ENCODE data around the gene UBE2E1. TPM values are rescaled to one million over a fixed set of nuclear protein-coding genes. Genes with fewer than 3 reads are reported as not detected.
"Not testable (repeated sequence)": the region's sequence is repeated elsewhere in the genome, so short reads cannot be mapped to it uniquely, and the experiment has no call there.

Gene UBE2E1
- total RNA-seq, 2 donors from 2014 or later, result 62.2 to 70.7 TPM

- no peak overlapping the region for H3K4me3 Mint-ChIP-seq
- H3K27ac Mint-ChIP-seq, result peak overlapping the region; percentile 66
- peaks cover 32% of the 10 kb centered on the region for H3K4me1 Mint-ChIP-seq
These were observed 26.0 kb downstream of the UBE2E1 start for GRCh38 chr3:23831517-23832394.

GRCh38 chr3:23832523-23832922 is 26.8 kb downstream of the UBE2E1 start:
- H3K9me3 ChIP-seq (ENCODE audit: control insufficient read depth, low read length, poor library complexity, severe bottlenecking), result no peaks in the 10 kb centered on the region
- Mint-ChIP-seq H3K27ac (no peak overlapping the region), H3K36me3 (ENCODE audit: low read depth) (no peaks in the 10 kb centered on the region), H3K4me3 (no peak overlapping the region), H3K27me3 (no peaks in the 10 kb centered on the region), H3K4me1 (peaks cover 34% of the 10 kb centered on the region)
- DNase-seq, result no peak
- ATAC-seq, result no peak

More at GRCh38 chr3:23831517-23832394, 26.0 kb downstream of the UBE2E1 start:
- H3K9me3 ChIP-seq (ENCODE audit: control insufficient read depth, low read length, poor library complexity, severe bottlenecking), result no peaks in the 10 kb centered on the region
- Mint-ChIP-seq H3K27me3 (no peaks in the 10 kb centered on the region), H3K36me3 (ENCODE audit: low read depth) (no peaks in the 10 kb centered on the region)
- DNase-seq (no peak), ATAC-seq (no peak)

GRCh38 chr3:23834082-23834870 is 28.5 kb downstream of the UBE2E1 start:
- no peaks in the 10 kb centered on the region for H3K27me3 Mint-ChIP-seq
- no peaks in the 10 kb centered on the region for H3K36me3 Mint-ChIP-seq (ENCODE audit: low read depth)
- DNase-seq (no peak), ATAC-seq (no peak)
- no peak overlapping the region for H3K4me3 Mint-ChIP-seq
- H3K4me1 Mint-ChIP-seq, result peaks cover 31% of the 10 kb centered on the region
- no peaks in the 10 kb centered on the region for H3K9me3 ChIP-seq (ENCODE audit: control insufficient read depth, low read length, poor library complexity, severe bottlenecking)
- no peak overlapping the region for H3K27ac Mint-ChIP-seq

GRCh38 chr3:23835087-23835486 is 29.3 kb downstream of the UBE2E1 start:
- no peak for ATAC-seq
- H3K4me1 Mint-ChIP-seq, result peaks cover 32% of the 10 kb centered on the region
- H3K36me3 Mint-ChIP-seq (ENCODE audit: low read depth), result no peaks in the 10 kb centered on the region
- no peaks in the 10 kb centered on the region for H3K9me3 ChIP-seq (ENCODE audit: control insufficient read depth, low read length, poor library complexity, severe bottlenecking)
- H3K27me3 Mint-ChIP-seq, result no peaks in the 10 kb centered on the region
- DNase-seq, result no peak
- H3K27ac Mint-ChIP-seq, result no peak overlapping the region
- no peak overlapping the region for H3K4me3 Mint-ChIP-seq

DNA sequence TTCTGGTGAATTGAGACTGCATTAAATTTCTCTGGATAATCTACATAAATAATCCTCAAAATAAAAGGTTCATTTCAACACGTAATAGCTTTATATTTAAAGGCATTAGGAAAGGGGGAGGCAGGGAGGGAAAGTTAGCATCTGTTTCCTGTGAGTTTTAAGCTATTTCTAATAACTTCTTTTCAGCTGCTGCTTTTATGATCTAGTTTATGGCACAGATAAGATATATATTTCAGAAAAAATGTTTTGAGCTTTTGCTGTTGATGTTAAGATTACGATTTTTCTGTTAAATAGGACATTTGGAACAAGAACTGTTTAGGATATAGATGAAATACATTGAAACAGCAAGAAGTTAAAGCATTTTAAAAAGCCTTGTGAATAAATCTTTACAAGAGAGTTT is 30.0 kb downstream of the UBE2E1 start:
- Mint-ChIP-seq H3K27me3 (no peaks in the 10 kb centered on the region), H3K4me1 (peaks cover 29% of the 10 kb centered on the region), H3K36me3 (ENCODE audit: low read depth) (no peaks in the 10 kb centered on the region), H3K27ac (no peak overlapping the region), H3K4me3 (no peak overlapping the region)
- ATAC-seq (no peak), DNase-seq (no peak)
- no peaks in the 10 kb centered on the region for H3K9me3 ChIP-seq (ENCODE audit: control insufficient read depth, low read length, poor library complexity, severe bottlenecking)

DNA sequence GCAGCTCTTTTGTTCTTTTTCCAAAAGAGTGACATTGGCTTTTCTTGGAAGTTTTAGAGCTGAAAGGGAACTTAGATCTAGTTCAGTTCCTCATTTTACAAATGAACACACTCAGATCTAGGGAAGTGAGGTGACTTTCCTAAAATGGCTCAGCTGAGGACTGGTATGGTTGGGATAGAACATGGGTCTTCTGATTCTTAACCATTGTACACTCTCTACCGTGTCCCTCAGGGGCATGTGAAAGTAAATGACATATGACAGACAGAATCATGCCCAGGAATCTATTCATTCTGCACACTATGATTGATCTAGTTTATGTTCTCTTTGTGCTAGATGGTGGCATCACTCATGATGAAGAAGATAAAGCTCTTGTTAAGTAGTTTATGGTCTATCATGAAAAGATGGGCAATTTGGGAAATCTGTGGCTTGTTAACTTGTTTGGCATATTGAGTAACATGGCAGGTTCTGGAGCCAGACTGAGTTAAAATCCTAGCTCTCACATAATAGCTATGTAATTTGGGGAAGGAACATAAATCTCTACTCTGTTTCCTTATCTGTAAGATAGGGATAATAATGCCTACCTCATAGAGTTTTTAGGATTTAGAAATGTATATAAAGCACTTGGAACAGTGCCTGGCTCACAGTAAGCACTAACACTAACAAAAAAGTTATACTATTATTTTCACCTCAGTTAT is 30.9 kb downstream of the UBE2E1 start:
- no peaks in the 10 kb centered on the region for H3K27me3 Mint-ChIP-seq
- no peaks in the 10 kb centered on the region for H3K36me3 Mint-ChIP-seq (ENCODE audit: low read depth)
- ATAC-seq (no peak), DNase-seq (no peak)
- H3K27ac Mint-ChIP-seq, result peak overlapping the region; percentile 9
- peaks cover 27% of the 10 kb centered on the region for H3K4me1 Mint-ChIP-seq
- no peak overlapping the region for H3K4me3 Mint-ChIP-seq
- H3K9me3 ChIP-seq (ENCODE audit: control insufficient read depth, low read length, poor library complexity, severe bottlenecking), result no peaks in the 10 kb centered on the region

- Mint-ChIP-seq H3K27me3 (no peaks in the 10 kb centered on the region), H3K36me3 (ENCODE audit: low read depth) (no peaks in the 10 kb centered on the region), H3K4me1 (peaks cover 26% of the 10 kb centered on the region), H3K27ac (peak overlapping the region; percentile 9), H3K4me3 (no peak overlapping the region)
- ATAC-seq, result no peak
- DNase-seq, result no peak
- H3K9me3 ChIP-seq (ENCODE audit: control insufficient read depth, low read length, poor library complexity, severe bottlenecking), result no peaks in the 10 kb centered on the region
These were observed 31.5 kb downstream of the UBE2E1 start for GRCh38 chr3:23837286-23837685.

- H3K9me3 ChIP-seq (ENCODE audit: control insufficient read depth, low read length, poor library complexity, severe bottlenecking), result no peaks in the 10 kb centered on the region
- ATAC-seq (no peak), DNase-seq (no peak)
- H3K27me3 Mint-ChIP-seq, result no peaks in the 10 kb centered on the region
- H3K36me3 Mint-ChIP-seq (ENCODE audit: low read depth), result no peaks in the 10 kb centered on the region
- peak overlapping the region; percentile 9 for H3K27ac Mint-ChIP-seq
- no peak overlapping the region for H3K4me3 Mint-ChIP-seq
- H3K4me1 Mint-ChIP-seq, result peaks cover 26% of the 10 kb centered on the region
These were observed 31.9 kb downstream of the UBE2E1 start for GRCh38 chr3:23837691-23838090.

DNA sequence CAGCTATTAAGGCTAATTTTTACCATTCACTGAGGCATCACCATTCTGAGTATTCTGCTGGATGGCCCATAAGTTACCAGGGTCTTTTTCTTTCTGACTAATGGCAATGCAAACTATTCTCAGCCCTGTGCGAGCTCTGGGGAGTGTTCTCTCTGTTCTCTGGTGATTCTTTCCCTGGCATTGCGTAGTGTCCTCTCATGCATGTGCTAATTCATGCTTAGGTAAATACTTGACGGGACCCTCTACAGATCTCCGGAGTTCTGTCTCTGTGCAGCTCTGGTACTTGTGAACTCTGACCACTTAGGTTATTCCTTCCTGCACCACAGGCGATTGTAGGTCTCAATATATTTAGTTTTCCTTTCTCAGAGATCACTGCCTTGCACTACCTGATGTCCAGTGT is 34.8 kb downstream of the UBE2E1 start:
- no peak overlapping the region for H3K4me3 Mint-ChIP-seq
- DNase-seq (no peak), ATAC-seq (no peak)
- peaks cover 4% of the 10 kb centered on the region for H3K36me3 Mint-ChIP-seq (ENCODE audit: low read depth)
- H3K4me1 Mint-ChIP-seq, result peaks cover 35% of the 10 kb centered on the region
- H3K9me3 ChIP-seq (ENCODE audit: control insufficient read depth, low read length, poor library complexity, severe bottlenecking), result no peaks in the 10 kb centered on the region
- no peaks in the 10 kb centered on the region for H3K27me3 Mint-ChIP-seq
- no peak overlapping the region for H3K27ac Mint-ChIP-seq

DNA sequence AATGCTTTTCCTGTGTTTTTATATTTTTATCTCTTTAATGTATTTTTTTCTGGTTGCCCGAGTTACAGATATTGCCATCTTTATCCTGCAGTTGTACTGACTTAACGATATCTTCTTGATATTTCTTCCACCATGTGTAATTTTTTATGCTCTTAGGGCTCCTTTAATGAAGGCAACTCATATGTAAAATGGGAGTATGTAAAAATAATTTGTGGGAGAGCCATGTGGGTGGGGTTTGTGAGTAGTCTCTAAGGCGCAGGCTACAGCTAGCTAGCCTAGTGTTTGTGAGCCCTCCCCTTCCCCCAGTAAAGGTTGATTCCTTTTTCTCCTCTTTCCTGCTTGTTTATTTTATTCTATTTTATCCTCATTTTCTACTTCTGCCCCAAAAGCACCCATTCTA is 38.1 kb downstream of the UBE2E1 start:
- H3K27me3 Mint-ChIP-seq, result no peaks in the 10 kb centered on the region
- peaks cover 27% of the 10 kb centered on the region for H3K4me1 Mint-ChIP-seq

GRCh38 chr3:23845326-23846216 is 39.8 kb downstream of the UBE2E1 start:
- Mint-ChIP-seq H3K27me3 (no peaks in the 10 kb centered on the region), H3K4me3 (no peak overlapping the region), H3K4me1 (peaks cover 19% of the 10 kb centered on the region), H3K36me3 (ENCODE audit: low read depth) (peaks cover 4% of the 10 kb centered on the region), H3K27ac (peak overlapping the region; percentile 9)
- DNase-seq (no peak), ATAC-seq (no peak)
- no peaks in the 10 kb centered on the region for H3K9me3 ChIP-seq (ENCODE audit: control insufficient read depth, low read length, poor library complexity, severe bottlenecking)

More for the DNA sequence above, 38.1 kb downstream of the UBE2E1 start:
- H3K9me3 ChIP-seq (ENCODE audit: control insufficient read depth, low read length, poor library complexity, severe bottlenecking), result no peaks in the 10 kb centered on the region
- Mint-ChIP-seq H3K36me3 (ENCODE audit: low read depth) (peaks cover 4% of the 10 kb centered on the region), H3K27ac (peak overlapping the region; percentile 77), H3K4me3 (no peak overlapping the region)
- DNase-seq (no peak), ATAC-seq (no peak)

DNA sequence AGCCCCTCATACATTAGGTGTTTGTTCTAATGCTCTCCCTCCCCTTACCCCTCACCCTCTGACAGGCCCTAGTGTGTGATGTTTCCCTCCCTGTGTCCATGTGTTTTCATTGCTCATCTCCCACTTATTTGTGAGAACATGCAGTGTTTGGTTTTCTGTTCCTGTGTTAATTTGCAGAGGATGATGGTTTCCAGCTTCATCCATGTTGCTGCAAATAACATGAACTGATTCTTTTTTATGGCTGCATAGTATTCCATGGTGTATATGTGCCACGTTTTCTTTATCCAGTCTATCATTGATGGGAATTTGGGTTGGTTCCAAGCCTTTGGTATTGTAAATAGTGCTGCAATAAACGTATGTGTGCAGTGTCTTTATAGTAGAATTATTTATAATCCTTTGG is 43.7 kb downstream of the UBE2E1 start:
- ATAC-seq; H3K4me1 Mint-ChIP-seq; H3K36me3 Mint-ChIP-seq (ENCODE audit: low read depth); H3K27ac Mint-ChIP-seq; H3K4me3 Mint-ChIP-seq; H3K9me3 ChIP-seq (ENCODE audit: control insufficient read depth, low read length, poor library complexity, severe bottlenecking); DNase-seq; H3K27me3 Mint-ChIP-seq: not testable (repeated sequence)
